PC-9 (cell line): ENCODE measurements around the gene RAB1B. TPM values are rescaled to one million over a fixed set of nuclear protein-coding genes. Genes with fewer than 3 reads are reported as not detected.

Source experiments
- BruUV-seq: library from RNA; stranded (reverse); fragments of 400-500 nt; replicated peaks from 2 replicates; lab custom pipeline; 2021; lab: Mats Ljungman, UMichigan
- CTCF ChIA-PET: fragments of 300-600 bp; sonication (Branson Sonifier 250); formaldehyde crosslinking; loops from one replicate; lab custom pipeline; 2022; ENCODE audit warnings: antibody characterized with exemption; lab: Charles Lee
- POLR2A ChIA-PET: fragments of 300-600 bp; sonication (Branson Sonifier 250); formaldehyde crosslinking; loops from one replicate; lab custom pipeline; 2022; ENCODE audit warnings: antibody characterized with exemption; ENCODE audit not compliant: unreplicated experiment; lab: Charles Lee
- DNase-seq, 2 experiments: peaks; one replicate each; pipeline versions ENCODE4 v3.0.0 to v3.0.0-alpha.2; 2015 to 2022; ENCODE audit warnings: mixed read lengths in 1 of 2
- H2AFZ ChIP-seq: fragments of 200-600 bp; sonication (generic); 2 replicates; pipeline ENCODE4 v1.8.1; 2017; ENCODE audit warnings: antibody characterized with exemption
- H3F3A ChIP-seq: fragments of 200-600 bp; sonication (generic); 2 replicates; pipeline ENCODE4 v1.8.1; 2017; ENCODE audit warnings: antibody characterized with exemption, mild to moderate bottlenecking, low read depth; ENCODE audit not compliant: insufficient read depth
- H3K27ac ChIP-seq: fragments of 200-600 bp; sonication (generic); 2 replicates; pipeline ENCODE4 v1.6.1; 2016; ENCODE audit warnings: mixed run types
- H3K27me3 ChIP-seq: fragments of 200-600 bp; sonication (generic); 2 replicates; pipeline ENCODE4 v1.6.1; 2016; ENCODE audit warnings: low read depth, mixed run types; ENCODE audit not compliant: insufficient read depth
- H3K36me3 ChIP-seq: fragments of 200-600 bp; sonication (generic); 2 replicates; pipeline ENCODE4 v1.6.1; 2016; ENCODE audit warnings: low read depth, mixed run types
- H3K4me1 ChIP-seq: fragments of 200-600 bp; sonication (generic); replicated peaks from 2 replicates; pipeline ENCODE4 v1.6.1; 2016; ENCODE audit warnings: mixed run types; ENCODE audit not compliant: insufficient read depth
- H3K4me2 ChIP-seq: fragments of 200-600 bp; sonication (generic); 2 replicates; pipeline ENCODE4 v1.6.1; 2017; ENCODE audit warnings: mixed run types
- H3K4me3 ChIP-seq: fragments of 200-600 bp; sonication (generic); 2 replicates; pipeline ENCODE4 v1.6.1; 2016; ENCODE audit warnings: mixed run types
- H3K79me2 ChIP-seq: fragments of 200-600 bp; sonication (generic); 2 replicates; pipeline ENCODE4 v1.6.1; 2017; ENCODE audit warnings: low read depth, mixed run types
- H3K9me2 ChIP-seq: fragments of 200-600 bp; sonication (generic); 2 replicates; pipeline ENCODE4 v1.8.1; 2017; ENCODE audit warnings: mild to moderate bottlenecking; ENCODE audit not compliant: insufficient read depth
- H3K9me3 ChIP-seq: fragments of 200-600 bp; sonication (generic); 2 replicates; pipeline ENCODE4 v1.8.1; 2016; ENCODE audit warnings: low read depth; ENCODE audit not compliant: insufficient read depth
- H4K20me1 ChIP-seq: fragments of 200-600 bp; sonication (generic); 2 replicates; pipeline ENCODE4 v1.8.1; 2017; ENCODE audit not compliant: insufficient read depth
- EZH2 ChIP-seq: fragments of 200-600 bp; sonication (generic); IDR thresholded peaks from 2 replicates; pipeline ENCODE4 v1.8.0; 2017; ENCODE audit warnings: antibody characterized with exemption, low read depth
- intact Hi-C: fragments of 100-400 bp; cut with micrococcal nuclease; formaldehyde crosslinking; loops from one replicate; pipeline ENCODE4 v1.10.0; 2022; ENCODE audit not compliant: unreplicated experiment
- total RNA-seq: library from RNA; stranded (reverse); gene quantifications from 2 replicates; pipeline ENCODE4 v1.2.3, GENCODE V29; 2021
- TF ChIP-seq, protein P1 (sequence below): fragments of 200-600 bp; sonication (generic); conservative IDR thresholded peaks from 2 replicates; pipeline ENCODE4 v1.6.1; 2017; ENCODE audit warnings: mixed run types, antibody characterized with exemption, mild to moderate bottlenecking, moderate library complexity

The RAB1B gene
- total RNA-seq, 1 experiment from 2014 or later = 232 TPM

- Histone ChIP-seq H3K4me3 (no peak overlapping the region), H2AFZ (no peak overlapping the region), H4K20me1 (no peaks in the 10 kb centered on the region), H3K9me3 (no peaks in the 10 kb centered on the region), H3K27me3 (peaks cover 11% of the 10 kb centered on the region; the same call in 1 of the 2 replicates), H3F3A (no peaks in the 10 kb centered on the region), H3K9me2 (no peaks in the 10 kb centered on the region), H3K36me3 (no peaks in the 10 kb centered on the region), H3K4me2 (no peak overlapping the region), H3K27ac (no peak overlapping the region), H3K4me1 (no peaks in the 10 kb centered on the region), H3K79me2 (no peaks in the 10 kb centered on the region)
- TF ChIP-seq, protein P1, sequence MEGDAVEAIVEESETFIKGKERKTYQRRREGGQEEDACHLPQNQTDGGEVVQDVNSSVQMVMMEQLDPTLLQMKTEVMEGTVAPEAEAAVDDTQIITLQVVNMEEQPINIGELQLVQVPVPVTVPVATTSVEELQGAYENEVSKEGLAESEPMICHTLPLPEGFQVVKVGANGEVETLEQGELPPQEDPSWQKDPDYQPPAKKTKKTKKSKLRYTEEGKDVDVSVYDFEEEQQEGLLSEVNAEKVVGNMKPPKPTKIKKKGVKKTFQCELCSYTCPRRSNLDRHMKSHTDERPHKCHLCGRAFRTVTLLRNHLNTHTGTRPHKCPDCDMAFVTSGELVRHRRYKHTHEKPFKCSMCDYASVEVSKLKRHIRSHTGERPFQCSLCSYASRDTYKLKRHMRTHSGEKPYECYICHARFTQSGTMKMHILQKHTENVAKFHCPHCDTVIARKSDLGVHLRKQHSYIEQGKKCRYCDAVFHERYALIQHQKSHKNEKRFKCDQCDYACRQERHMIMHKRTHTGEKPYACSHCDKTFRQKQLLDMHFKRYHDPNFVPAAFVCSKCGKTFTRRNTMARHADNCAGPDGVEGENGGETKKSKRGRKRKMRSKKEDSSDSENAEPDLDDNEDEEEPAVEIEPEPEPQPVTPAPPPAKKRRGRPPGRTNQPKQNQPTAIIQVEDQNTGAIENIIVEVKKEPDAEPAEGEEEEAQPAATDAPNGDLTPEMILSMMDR = no peak
- no peak for TF ChIP-seq EZH2
- no peak for DNase-seq
- ChIA-PET POLR2A (no interaction called here), CTCF (interaction anchor here (0.7 kb wide), 1 partner anchor 279 kb away, joined by 4 read pairs; no protein-coding TSS in a partner anchor)
- no TSS peak for BruUV-seq
- intact Hi-C loops = no loop called here
Measured at GRCh38 chr11:66299186-66299585, 30.7 kb downstream of the RAB1B start.

GRCh38 chr11:66302656-66303055, 34.2 kb downstream of the RAB1B start:
- Histone ChIP-seq H3K4me3 (no peak overlapping the region), H3K9me2 (no peaks in the 10 kb centered on the region), H3K27me3 (peaks cover 12% of the 10 kb centered on the region; the same call in 1 of the 2 replicates), H3K27ac (no peak overlapping the region), H4K20me1 (no peaks in the 10 kb centered on the region), H3K79me2 (no peaks in the 10 kb centered on the region), H2AFZ (no peak overlapping the region), H3K4me1 (no peaks in the 10 kb centered on the region), H3K4me2 (no peak overlapping the region), H3K9me3 (no peaks in the 10 kb centered on the region), H3F3A (no peaks in the 10 kb centered on the region), H3K36me3 (no peaks in the 10 kb centered on the region)
- no peak for DNase-seq
- ChIA-PET CTCF (no interaction called here), POLR2A (no interaction called here)
- TF ChIP-seq, protein P1 = no peak
- intact Hi-C loops = no loop called here
- BruUV-seq = no TSS peak

DNA sequence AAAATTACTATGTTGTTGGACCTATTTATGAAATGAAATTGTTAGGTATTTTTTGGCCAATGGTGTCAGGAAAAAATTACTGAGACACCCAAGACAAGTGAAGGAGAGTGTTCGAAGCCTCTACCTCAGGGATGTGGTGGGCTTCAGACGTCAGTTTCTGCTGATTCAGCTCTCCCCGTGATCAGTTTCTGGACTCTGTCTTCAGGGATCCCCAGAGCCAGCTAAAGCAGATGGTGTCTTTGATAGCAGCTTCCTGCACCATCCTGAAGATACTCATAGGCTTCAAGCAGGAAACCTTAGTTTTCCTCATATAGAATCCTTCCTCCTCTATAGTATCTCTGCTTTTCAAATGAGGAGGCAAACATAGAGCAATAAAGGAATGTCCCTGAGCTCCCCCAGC, 41.0 kb downstream of the RAB1B start:
- CTCF ChIA-PET = interaction anchor here (0.6 to 0.7 kb wide), 2 partner anchors 123 to 1017 kb away, joined by 3 to 5 read pairs; no protein-coding TSS in a partner anchor
- H4K20me1 ChIP-seq = no peaks in the 10 kb centered on the region
- no peaks in the 10 kb centered on the region for H3K9me2 ChIP-seq
- H3K36me3 ChIP-seq = no peaks in the 10 kb centered on the region
- POLR2A ChIA-PET = no interaction called here
- DNase-seq = no peak
- no TSS peak for BruUV-seq
- intact Hi-C loops = no loop called here
- H3K79me2 ChIP-seq = no peaks in the 10 kb centered on the region
- H3K4me3 ChIP-seq = no peak overlapping the region
- no peaks in the 10 kb centered on the region for H3K9me3 ChIP-seq
- peaks cover 19% of the 10 kb centered on the region for H3K27me3 ChIP-seq
- TF ChIP-seq, protein P1 = no peak
- TF ChIP-seq EZH2 = no peak
- no peak overlapping the region for H3K27ac ChIP-seq
- H3K4me2 ChIP-seq = no peak overlapping the region
- peaks cover 6% of the 10 kb centered on the region for H3K4me1 ChIP-seq
- no peak overlapping the region for H2AFZ ChIP-seq
- H3F3A ChIP-seq = peaks cover 10% of the 10 kb centered on the region; the same call in 1 of the 2 replicates
